Measurements from ENCODE around the gene GPR55. TPM values are rescaled to one million over a fixed set of nuclear protein-coding genes. Genes with fewer than 3 reads are reported as not detected.

The GPR55 gene
- total and polyA plus RNA-seq, 2 of the 8 experiments (the other 6 are each of a cell fraction or from before 2014, with no cell fraction given): not detected

GRCh38 chr2:230951396-230951795 lies 26.4 kb upstream of the GPR55 start:
- FAIRE-seq (no peak), DNase-seq (ENCODE audit: low read depth in 1 of 2, low spot score in 2 of 2) (no peak)
- H3K27me3 ChIP-seq (replicated peaks in 1 of 4; ENCODE audit: control insufficient read depth in 3 of 4, extremely low read depth in 1 of 4, insufficient read depth in 3 of 4, low read length in 3 of 4): no peaks in the 10 kb centered on the region
- no peak overlapping the region for H3K4ac ChIP-seq (replicated peaks; ENCODE audit: insufficient read length, low read depth, low read length)
- ChIA-PET POLR2A (ENCODE audit: partially characterized antibody) (no interaction called here), CTCF (ENCODE audit: partially characterized antibody) (interaction anchor here (1.1 to 3.3 kb wide), 5 partner anchors 27 to 99 kb away, joined by 3 to 16 read pairs (median 4); partner anchors contain the start of gene GPR55)
- no peaks in the 10 kb centered on the region for H4K20me1 ChIP-seq (replicated peaks in 1 of 2; ENCODE audit: control insufficient read depth in 1 of 2, insufficient read depth in 2 of 2, low read length in 2 of 2)
- H2AFZ ChIP-seq (ENCODE audit: low read length): no peak overlapping the region
- H4K91ac ChIP-seq (replicated peaks; ENCODE audit: insufficient read length, low read length): no peak overlapping the region
- no peaks in the 10 kb centered on the region for H3K4me1 ChIP-seq (replicated peaks in 1 of 4; ENCODE audit: control insufficient read depth in 3 of 4, insufficient read depth in 4 of 4, low read length in 3 of 4)
- no peak overlapping the region for H3K9ac ChIP-seq (replicated peaks in 1 of 4; ENCODE audit: extremely low read depth in 1 of 4, low read depth in 3 of 4, low read length in 3 of 4)
- H2AK5ac ChIP-seq (ENCODE audit: low read depth, low read length): no peak overlapping the region
- no peak overlapping the region for H4K5ac ChIP-seq (ENCODE audit: insufficient read length, low read depth, low read length)
- H4K8ac ChIP-seq (ENCODE audit: extremely low read depth, insufficient read depth, low read length): no peak overlapping the region
- H3K27ac ChIP-seq (ENCODE audit: low read depth, low read length): no peak overlapping the region
- no peak overlapping the region for H3K18ac ChIP-seq (ENCODE audit: extremely low read depth, low read length)
- no peaks in the 10 kb centered on the region for H3K79me1 ChIP-seq (ENCODE audit: low read depth, low read length)
- no peak overlapping the region for H2BK120ac ChIP-seq (replicated peaks; ENCODE audit: low read depth, low read length)
- no peak overlapping the region for H2BK20ac ChIP-seq (ENCODE audit: low read length)
- WGBS, 2 experiments (ENCODE audit: extremely low coverage in 1 of 2, insufficient coverage in 1 of 2, insufficient read length in 1 of 2, insufficient replicate concordance in 2 of 2, low coverage in 1 of 2, low lambda C conversion rate in 2 of 2, missing lambda C conversion rate in 1 of 2): 90% methylated on average over 2 of the region's 2 CpGs; no CpG with 5 or more reads in 1 of the 2 experiments
- H3K23me2 ChIP-seq (ENCODE audit: low read depth, low read length): no peaks in the 10 kb centered on the region
- H3K79me2 ChIP-seq (ENCODE audit: control insufficient read depth in 1 of 2, insufficient read depth in 2 of 2, low read length in 2 of 2): no peaks in the 10 kb centered on the region
- no peak overlapping the region for H2BK15ac ChIP-seq (ENCODE audit: low read length)
- no peaks in the 10 kb centered on the region for H3K9me3 ChIP-seq (ENCODE audit: insufficient read depth in 2 of 2, low read depth in 1 of 2, low read length in 1 of 2)
- H2BK5ac ChIP-seq (ENCODE audit: low read depth, low read length): no peak overlapping the region
- no peak overlapping the region for H3K56ac ChIP-seq (replicated peaks; ENCODE audit: insufficient read length, low read depth, low read length)
- H3K4me2 ChIP-seq (ENCODE audit: insufficient read depth in 1 of 2, low read depth in 2 of 2, low read length in 2 of 2): no peak overlapping the region
- no peak overlapping the region for H3K14ac ChIP-seq (ENCODE audit: insufficient read length)
- H3K36me3 ChIP-seq (ENCODE audit: control insufficient read depth in 2 of 4, insufficient read depth in 4 of 4, low read length in 3 of 4): no peaks in the 10 kb centered on the region
- no peak overlapping the region for H2BK12ac ChIP-seq (ENCODE audit: low read depth, low read length)
- no peak overlapping the region for H3K4me3 ChIP-seq (ENCODE audit: extremely low read depth in 1 of 4, insufficient read depth in 2 of 4, low read depth in 3 of 4, low read length in 4 of 4)
- no peak overlapping the region for H3K23ac ChIP-seq (ENCODE audit: insufficient read length)
- TF ChIP-seq NRF1 (IDR thresholded peaks at IDR 0.05; ENCODE audit: low read depth, low read length): no peak
- no peak for TF ChIP-seq GTF2F1 (IDR thresholded peaks at IDR 0.05; ENCODE audit: borderline replicate concordance, low read depth, low read length)
- no peak for TF ChIP-seq CHD1 (IDR thresholded peaks at IDR 0.05; ENCODE audit: low read depth, low read length)
- TF ChIP-seq SAP30 (IDR thresholded peaks at IDR 0.05; ENCODE audit: insufficient read depth, insufficient replicate concordance, low read length): no peak
- no peak for TF ChIP-seq POLR2AphosphoS5 (IDR thresholded peaks at IDR 0.05; ENCODE audit: low read depth, low read length)
- no peak for TF ChIP-seq CBX5 (IDR thresholded peaks at IDR 0.05; ENCODE audit: low read depth, low read length)
- TF ChIP-seq CTBP2 (IDR thresholded peaks at IDR 0.05; ENCODE audit: borderline replicate concordance, insufficient read depth, insufficient read length, low read length): no peak
- TF ChIP-seq ATF3 (IDR thresholded peaks at IDR 0.05; ENCODE audit: insufficient read depth, low read depth, low read length): no peak
- no peak for TF ChIP-seq RBBP5 (IDR thresholded peaks at IDR 0.05; ENCODE audit: borderline replicate concordance, low read depth, low read length)
- no peak for TF ChIP-seq EGR1 (IDR thresholded peaks at IDR 0.05; ENCODE audit: borderline replicate concordance, low read depth, low read length)
- no peak for TF ChIP-seq NANOG (IDR thresholded peaks at IDR 0.05; ENCODE audit: insufficient read depth, low read depth, low read length, poor library complexity, severe bottlenecking)
- no peak for TF ChIP-seq RNF2 (IDR thresholded peaks at IDR 0.05; ENCODE audit: borderline replicate concordance, low read depth, low read length, missing control alignments, poor library complexity, severe bottlenecking)
- TF ChIP-seq KDM1A (IDR thresholded peaks at IDR 0.05; ENCODE audit: borderline replicate concordance, low read length): no peak

All from H1 (cell line).